Astrocyte (in vitro differentiated cells and primary cell): ENCODE measurements around the gene DNM1.

Source experiments
- CTCF ChIP-seq: IDR thresholded peaks from 2 replicates; pipeline ENCODE4 v1.5.1; 2011; ENCODE audit warnings: low read depth, mild to moderate bottlenecking, inconsistent platforms, low read length, moderate library complexity; ENCODE audit not compliant: insufficient read depth
- EZH2 ChIP-seq: IDR thresholded peaks from 2 replicates; pipeline ENCODE4 v1.6.1; 2012; ENCODE audit warnings: mild to moderate bottlenecking, low read length, inconsistent platforms; ENCODE audit not compliant: insufficient read depth

DNA sequence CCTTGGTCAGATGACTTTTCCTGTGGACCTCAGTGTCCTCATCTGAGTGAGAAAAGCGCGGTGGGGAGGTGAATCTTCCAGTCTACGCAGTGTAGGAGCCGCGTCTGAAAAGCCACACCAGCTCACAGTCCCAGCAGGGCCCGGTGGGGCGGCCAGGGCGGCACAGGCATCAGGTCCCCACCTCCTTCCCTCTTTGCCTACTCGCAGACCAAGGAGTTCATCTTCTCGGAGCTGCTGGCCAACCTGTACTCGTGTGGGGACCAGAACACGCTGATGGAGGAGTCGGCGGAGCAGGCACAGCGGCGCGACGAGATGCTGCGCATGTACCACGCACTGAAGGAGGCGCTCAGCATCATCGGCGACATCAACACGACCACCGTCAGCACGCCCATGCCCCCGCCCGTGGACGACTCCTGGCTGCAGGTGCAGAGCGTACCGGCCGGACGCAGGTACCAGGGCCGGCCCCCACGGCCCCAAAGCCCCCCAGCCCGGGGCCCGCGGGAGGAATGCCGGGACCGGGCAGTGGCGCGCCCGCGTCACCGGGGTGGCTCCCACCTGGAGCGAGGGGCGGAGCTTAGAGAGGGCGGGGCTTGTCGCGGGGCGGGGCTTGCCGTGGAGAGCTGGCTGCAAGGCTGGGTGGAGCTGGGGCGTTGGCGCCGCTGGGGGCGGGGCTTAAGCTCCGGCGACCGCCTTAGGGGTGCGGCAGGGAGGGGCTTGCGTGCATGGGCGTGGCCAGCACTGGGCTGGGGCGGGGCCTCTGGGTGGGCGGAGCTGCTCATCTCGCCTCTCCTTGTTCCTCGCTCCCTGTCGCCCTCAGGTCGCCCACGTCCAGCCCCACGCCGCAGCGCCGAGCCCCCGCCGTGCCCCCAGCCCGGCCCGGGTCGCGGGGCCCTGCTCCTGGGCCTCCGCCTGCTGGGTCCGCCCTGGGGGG lies 47.0 kb downstream of the DNM1 start:
- no peak for TF ChIP-seq CTCF
- no peak for TF ChIP-seq EZH2
